PC-3 (cell line): ENCODE measurements around the gene MS4A1.

ENCODE experiments used
- CTCF ChIP-seq: fragments of 300-600 bp; sonication (generic); conservative IDR thresholded peaks from 2 replicates; pipeline ENCODE4 v1.5.1; 2017; ENCODE audit warnings: antibody characterized with exemption, low read depth, mild to moderate bottlenecking, low read length
- EZH2 ChIP-seq: fragments of 300-600 bp; sonication (generic); IDR thresholded peaks from one replicate; pipeline ENCODE4 v1.6.1; 2017; ENCODE audit warnings: antibody characterized with exemption, mild to moderate bottlenecking, low read length; ENCODE audit not compliant: unreplicated experiment

- TF ChIP-seq CTCF, result no peak
- TF ChIP-seq EZH2, result no peak
Measured at GRCh38 chr11:60422609-60423008, 33.0 kb upstream of the MS4A1 start.
